IPS-15b (cell line): ENCODE data around the gene SLC49A4.

ENCODE experiments used
- H3K27me3 ChIP-seq: one replicate; pipeline ENCODE4 v1.6.1; 2013; ENCODE audit warnings: low read length; ENCODE audit not compliant: control insufficient read depth, insufficient read depth
- H3K36me3 ChIP-seq: one replicate; pipeline ENCODE4 v1.6.1; 2013; ENCODE audit warnings: low read length; ENCODE audit not compliant: control insufficient read depth, insufficient read depth
- H3K4me1 ChIP-seq: one replicate; pipeline ENCODE4 v1.6.1; 2013; ENCODE audit warnings: mild to moderate bottlenecking, low read length; ENCODE audit not compliant: control insufficient read depth, insufficient read depth
- H3K4me3 ChIP-seq: one replicate; pipeline ENCODE4 v1.5.1; 2013; ENCODE audit warnings: low read depth, low read length
- H3K9ac ChIP-seq: one replicate; pipeline ENCODE4 v1.6.1; 2013; ENCODE audit warnings: low read depth, mild to moderate bottlenecking, low read length
- H3K9me3 ChIP-seq: one replicate; pipeline ENCODE4 v1.6.1; 2013; ENCODE audit warnings: mild to moderate bottlenecking, low read length; ENCODE audit not compliant: control insufficient read depth, insufficient read depth

SLC49A4 gene

GRCh38 chr3:122893754-122894668, 99.1 kb downstream of the SLC49A4 start:
- Histone ChIP-seq H3K36me3 (no peaks in the 10 kb centered on the region), H3K27me3 (peaks cover 16% of the 10 kb centered on the region), H3K9ac (no peak overlapping the region), H3K4me1 (peaks cover 21% of the 10 kb centered on the region), H3K9me3 (no peaks in the 10 kb centered on the region), H3K4me3 (peak overlapping the region; percentile 34)

DNA sequence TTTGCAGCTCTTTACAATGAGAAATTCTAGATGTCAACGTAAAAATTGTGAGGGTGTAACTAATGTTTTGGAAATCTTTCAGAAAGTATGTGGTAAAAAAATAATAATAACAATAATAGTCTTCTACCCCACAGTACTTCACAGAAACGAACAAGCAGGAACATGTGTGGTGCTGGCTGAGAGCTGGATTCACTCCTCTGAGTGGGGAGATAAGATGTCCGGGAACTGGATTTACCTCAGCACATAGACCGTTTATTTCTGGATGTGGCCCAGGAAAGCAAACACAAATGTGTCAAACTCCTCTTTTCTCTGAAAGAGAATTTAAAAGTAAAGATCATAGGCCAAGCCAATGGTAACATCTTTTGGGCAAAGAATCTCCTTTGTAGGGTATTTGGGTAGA, 103.4 kb downstream of the SLC49A4 start:
- H3K27me3 ChIP-seq, result peaks cover 16% of the 10 kb centered on the region
- no peak overlapping the region for H3K9ac ChIP-seq
- H3K36me3 ChIP-seq, result no peaks in the 10 kb centered on the region
- H3K4me3 ChIP-seq, result no peak overlapping the region
- no peaks in the 10 kb centered on the region for H3K9me3 ChIP-seq
- peaks cover 10% of the 10 kb centered on the region for H3K4me1 ChIP-seq

DNA sequence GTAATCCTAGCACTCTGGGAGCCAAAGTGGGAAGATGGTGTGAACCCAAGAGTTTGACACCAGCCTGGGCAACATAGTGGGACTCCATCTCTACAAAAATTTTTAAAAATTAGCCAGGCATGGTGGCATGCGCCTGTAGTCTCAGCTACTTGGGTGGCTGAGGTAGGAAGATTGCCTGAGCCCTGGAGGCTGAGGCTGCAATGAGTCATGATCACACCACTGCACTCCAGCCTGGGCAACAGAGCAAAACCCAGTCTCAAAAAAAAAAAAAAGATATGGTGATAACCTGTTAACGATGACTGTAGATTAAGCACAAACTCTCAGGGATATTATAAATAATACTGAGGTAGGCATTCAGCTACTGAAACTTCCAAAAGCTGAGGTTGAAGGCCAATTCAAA, 107.5 kb downstream of the SLC49A4 start:
- no peaks in the 10 kb centered on the region for H3K27me3 ChIP-seq

GRCh38 chr3:122903171-122903570, 108.3 kb downstream of the SLC49A4 start:
- Histone ChIP-seq H3K9me3 (no peaks in the 10 kb centered on the region), H3K9ac (no peak overlapping the region), H3K27me3 (no peaks in the 10 kb centered on the region), H3K36me3 (no peaks in the 10 kb centered on the region), H3K4me3 (no peak overlapping the region), H3K4me1 (no peaks in the 10 kb centered on the region)

More for the DNA sequence above, 107.5 kb downstream of the SLC49A4 start:
- H3K4me3 ChIP-seq, result no peak overlapping the region
- H3K9ac ChIP-seq, result no peak overlapping the region
- no peaks in the 10 kb centered on the region for H3K36me3 ChIP-seq
- no peaks in the 10 kb centered on the region for H3K9me3 ChIP-seq
- no peaks in the 10 kb centered on the region for H3K4me1 ChIP-seq

DNA sequence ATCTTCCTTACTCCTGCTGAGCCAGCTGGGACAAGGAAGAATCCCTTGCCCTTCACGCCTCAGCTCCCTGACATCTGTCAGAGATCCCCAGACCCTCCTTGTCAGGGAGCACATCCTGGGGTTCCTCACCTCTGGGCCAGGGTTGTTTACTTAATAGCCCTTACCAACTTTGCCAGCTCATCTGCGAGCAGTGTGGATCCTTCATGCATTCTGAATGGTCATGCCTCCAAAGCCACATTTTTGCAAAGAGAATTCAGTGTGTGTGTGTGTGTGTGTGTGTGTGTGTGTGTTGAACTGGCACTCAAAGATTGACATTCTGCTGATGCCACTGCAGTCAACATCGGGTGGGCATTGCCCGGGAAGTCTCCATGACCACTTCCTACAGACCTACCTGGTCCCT, 112.6 kb downstream of the SLC49A4 start:
- H3K9ac ChIP-seq, result no peak overlapping the region
- H3K27me3 ChIP-seq, result peaks cover 7% of the 10 kb centered on the region
- H3K4me3 ChIP-seq, result no peak overlapping the region
- H3K36me3 ChIP-seq, result peaks cover 3% of the 10 kb centered on the region
- H3K4me1 ChIP-seq, result no peaks in the 10 kb centered on the region
- no peaks in the 10 kb centered on the region for H3K9me3 ChIP-seq

DNA sequence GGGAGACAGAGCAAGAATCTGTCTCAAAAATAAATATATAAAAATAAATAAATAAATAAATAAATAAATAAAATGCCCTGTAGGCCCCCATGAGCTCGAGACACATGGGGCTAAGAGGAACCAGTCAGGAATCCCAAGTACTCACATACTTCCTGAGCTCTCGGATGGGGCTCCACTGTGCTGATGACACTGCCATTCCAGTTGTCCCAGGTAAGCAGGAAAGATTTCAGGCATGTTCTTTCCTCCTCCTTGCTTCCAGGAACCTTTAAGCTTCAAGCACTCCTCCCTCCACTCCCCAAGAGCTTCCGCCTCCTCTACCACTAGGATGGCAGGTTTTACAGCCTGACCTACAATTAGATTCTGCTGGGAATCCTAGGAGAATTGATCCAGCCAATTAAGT, 113.4 kb downstream of the SLC49A4 start:
- no peaks in the 10 kb centered on the region for H3K9me3 ChIP-seq
- peaks cover 3% of the 10 kb centered on the region for H3K36me3 ChIP-seq
- H3K9ac ChIP-seq, result no peak overlapping the region
- no peaks in the 10 kb centered on the region for H3K4me1 ChIP-seq
- peaks cover 11% of the 10 kb centered on the region for H3K27me3 ChIP-seq
- no peak overlapping the region for H3K4me3 ChIP-seq

DNA sequence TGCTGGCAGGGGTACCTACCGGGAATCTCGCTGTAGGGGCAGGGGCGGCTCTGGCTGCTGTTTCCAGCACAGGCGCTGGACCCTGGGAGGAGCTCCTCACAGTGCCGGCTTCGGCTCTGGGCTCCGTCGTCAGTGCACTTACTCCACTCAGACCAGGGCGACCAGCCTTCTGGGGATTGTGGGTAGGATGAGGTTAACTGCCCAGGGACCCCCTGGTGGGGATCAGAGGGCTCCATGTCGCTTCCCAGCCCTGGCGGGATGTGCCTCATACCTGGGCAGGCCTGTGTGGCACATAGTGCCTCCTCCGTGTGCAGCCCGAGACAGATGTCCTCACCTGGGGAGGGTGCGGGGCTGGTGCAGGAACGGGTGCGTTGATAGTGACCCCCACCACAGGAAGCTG, 117.0 kb downstream of the SLC49A4 start:
- peaks cover 31% of the 10 kb centered on the region for H3K27me3 ChIP-seq
- H3K36me3 ChIP-seq, result peaks cover 3% of the 10 kb centered on the region
- H3K4me3 ChIP-seq, result no peak overlapping the region
- no peaks in the 10 kb centered on the region for H3K4me1 ChIP-seq
- no peaks in the 10 kb centered on the region for H3K9me3 ChIP-seq
- H3K9ac ChIP-seq, result no peak overlapping the region

- no peak overlapping the region for H3K9ac ChIP-seq
These were observed 118.1 kb downstream of the SLC49A4 start for GRCh38 chr3:122912772-122913538.

GRCh38 chr3:122913539-122914100, 118.8 kb downstream of the SLC49A4 start:
- Histone ChIP-seq H3K4me3 (peak overlapping the region; percentile 41), H3K36me3 (peaks cover 3% of the 10 kb centered on the region), H3K4me1 (no peaks in the 10 kb centered on the region), H3K9me3 (no peaks in the 10 kb centered on the region), H3K9ac (no peak overlapping the region), H3K27me3 (peaks cover 31% of the 10 kb centered on the region)

More at GRCh38 chr3:122912772-122913538, 118.1 kb downstream of the SLC49A4 start:
- H3K4me3 ChIP-seq, result peak overlapping the region; percentile 41
- H3K4me1 ChIP-seq, result no peaks in the 10 kb centered on the region
- no peaks in the 10 kb centered on the region for H3K9me3 ChIP-seq
- peaks cover 31% of the 10 kb centered on the region for H3K27me3 ChIP-seq
- H3K36me3 ChIP-seq, result peaks cover 3% of the 10 kb centered on the region

DNA sequence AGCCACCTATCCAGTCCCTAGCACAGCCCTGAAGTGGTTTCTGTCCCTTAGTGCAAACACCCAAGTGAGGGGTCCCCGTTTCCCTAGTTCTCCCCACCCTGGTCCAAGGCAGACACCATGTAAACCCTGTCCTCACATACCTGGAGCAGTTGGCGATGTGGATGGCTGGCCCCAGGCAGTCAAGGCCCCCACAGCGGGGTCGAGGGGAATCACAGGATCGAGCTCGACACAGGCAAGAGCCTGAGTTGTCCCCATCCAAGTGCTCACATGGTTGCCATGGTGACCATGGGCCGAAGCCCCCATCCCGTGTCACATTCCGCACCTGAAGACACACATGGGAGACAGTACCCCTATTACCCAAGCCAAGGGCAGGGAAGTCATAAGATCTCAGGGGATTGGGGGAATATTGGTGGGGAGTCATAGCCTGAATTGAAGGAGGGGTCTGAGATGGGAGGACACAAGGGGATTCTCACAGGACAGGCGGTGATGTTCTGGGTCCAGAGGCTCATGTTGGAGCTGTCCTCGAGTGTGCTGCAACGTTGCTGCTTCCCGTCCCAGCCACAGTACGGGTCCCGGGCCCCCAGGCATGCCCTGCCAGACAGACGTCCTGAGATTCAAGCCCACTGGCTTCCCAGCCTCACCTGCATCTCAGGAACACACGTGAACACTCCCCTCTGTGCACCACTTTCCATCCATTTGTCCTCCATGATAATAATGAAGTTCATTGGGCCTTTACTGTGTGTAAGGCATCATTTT, 120.6 kb downstream of the SLC49A4 start:
- Histone ChIP-seq H3K27me3 (peaks cover 35% of the 10 kb centered on the region), H3K9ac (no peak overlapping the region), H3K9me3 (no peaks in the 10 kb centered on the region), H3K4me1 (no peaks in the 10 kb centered on the region), H3K4me3 (no peak overlapping the region), H3K36me3 (no peaks in the 10 kb centered on the region)

GRCh38 chr3:122916084-122916483, 121.2 kb downstream of the SLC49A4 start:
- H3K9me3 ChIP-seq, result no peaks in the 10 kb centered on the region
- peaks cover 41% of the 10 kb centered on the region for H3K27me3 ChIP-seq
- H3K4me3 ChIP-seq, result no peak overlapping the region
- no peak overlapping the region for H3K9ac ChIP-seq
- H3K4me1 ChIP-seq, result no peaks in the 10 kb centered on the region
- no peaks in the 10 kb centered on the region for H3K36me3 ChIP-seq
